Measurements from ENCODE around the gene CDC6. TPM values are rescaled to one million over a fixed set of nuclear protein-coding genes. Genes with fewer than 3 reads are reported as not detected.
A peak's percentile ranks its signal among the peaks of the same experiment; 100 is the strongest.

The CDC6 gene
- total and polyA plus RNA-seq, 2 donors (not counting 1 experiment from before 2014, with no cell fraction given) = 0.69 to 2.2 TPM

DNA sequence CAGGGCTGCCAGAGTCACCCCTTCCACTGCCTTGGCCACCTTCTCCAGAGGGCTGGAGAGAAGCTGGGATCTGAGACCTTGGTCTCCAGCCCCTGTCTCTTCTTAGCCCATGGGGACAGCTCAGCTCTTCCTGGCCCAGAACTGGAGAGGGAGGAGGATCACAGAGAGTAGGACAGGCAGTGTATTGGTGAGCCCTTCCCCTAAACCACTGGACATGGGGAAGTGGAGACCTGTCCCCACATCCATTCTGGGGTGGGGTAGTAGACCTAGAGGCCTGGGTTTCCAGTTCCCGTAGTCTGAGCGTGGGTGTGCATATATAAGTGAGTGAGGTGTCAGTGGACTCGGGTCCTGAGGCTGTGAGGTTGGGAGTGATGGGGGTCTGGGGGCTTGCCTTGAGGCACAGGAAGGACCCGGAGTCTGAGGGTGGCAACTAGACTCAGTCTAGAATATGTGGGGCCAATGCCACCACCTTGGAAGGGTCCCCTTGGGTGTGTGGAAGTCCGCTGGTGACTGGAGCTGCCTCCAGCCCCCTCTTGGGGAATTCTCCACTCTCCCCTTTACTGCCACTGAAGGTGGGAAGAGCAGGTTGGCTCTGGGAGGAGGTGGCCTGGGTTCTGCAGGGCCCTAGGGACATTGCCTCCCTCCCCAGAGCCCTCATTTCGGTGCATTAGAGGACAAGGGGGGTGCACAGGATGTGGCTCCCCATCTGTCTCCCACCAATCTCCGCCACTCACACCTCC, 56.9 kb downstream of the CDC6 start:
- Histone ChIP-seq H3K4me2 (replicated peaks; ENCODE audit: low read depth, low read length, poor library complexity, severe bottlenecking) (peak overlapping the region; percentile 100), H3K27me3 (replicated peaks in 1 of 4; ENCODE audit: control extremely low read depth in 1 of 4, control insufficient read depth in 3 of 4, insufficient read depth in 4 of 4, low read length in 3 of 4) (no peaks in the 10 kb centered on the region), H3K36me3 (replicated peaks in 1 of 2; ENCODE audit: control extremely low read depth in 1 of 2, control insufficient read depth in 1 of 2, extremely low read depth in 1 of 2, insufficient read depth in 2 of 2, low read length in 1 of 2) (peaks cover 0 to 18% of the 10 kb centered on the region in 2 experiments), H2AFZ (ENCODE audit: insufficient read depth, low read depth, low read length, poor library complexity, severe bottlenecking) (no peak overlapping the region), H3K4me1 (ENCODE audit: control insufficient read depth in 2 of 2, insufficient read depth in 2 of 2, low read length in 2 of 2) (peaks cover 72 to 83% of the 10 kb centered on the region in 2 donors), H3K9ac (ENCODE audit: low read length) (peak overlapping the region; percentile 61), H3K4me3 (ENCODE audit: control extremely low read depth in 1 of 5, extremely low read depth in 1 of 5, insufficient read depth in 1 of 5, low read depth in 2 of 5, low read length in 4 of 5) (peak overlapping the region; percentile 0 to 55 (median 44)), H4K20me1 (ENCODE audit: control insufficient read depth, insufficient read depth, low read length, poor library complexity, severe bottlenecking) (peaks cover 39% of the 10 kb centered on the region), H3K9me3 (ENCODE audit: control extremely low read depth in 1 of 3, control insufficient read depth in 2 of 3, insufficient read depth in 1 of 3, low read length in 2 of 3) (no peaks in the 10 kb centered on the region), H3K79me2 (ENCODE audit: control insufficient read depth, insufficient read depth, low read length) (peaks cover 69% of the 10 kb centered on the region), H3K27ac (ENCODE audit: low read length in 2 of 2) (peak overlapping the region in 1 of 2 donors; percentile 68)
- intact Hi-C loops (cut with micrococcal nuclease) = no loop called here
- DNase-seq = no peak
- Mint-ChIP-seq H3K4me1 (peaks cover 84% of the 10 kb centered on the region), H3K27ac (peak overlapping the region; percentile 78), H3K27me3 (no peaks in the 10 kb centered on the region), H3K4me3 (peak overlapping the region; percentile 91), H3K9me3 (ENCODE audit: insufficient read depth) (no peaks in the 10 kb centered on the region)
- WGBS (ENCODE audit: insufficient coverage) = 68% methylated on average over 2 of the region's 7 CpGs
- ATAC-seq (ENCODE audit: low read depth) = no peak
- ChIA-PET POLR2A (interaction anchor here (2.0 to 8.4 kb wide), 3 partner anchors 10 to 28 kb away, joined by 6 to 96 read pairs (median 6); no protein-coding TSS in a partner anchor), CTCF (interaction anchor here (1.4 to 8.3 kb wide), 6 partner anchors 10 to 42 kb away, joined by 4 to 119 read pairs (median 25); no protein-coding TSS in a partner anchor)
- no peak for TF ChIP-seq EZH2 (IDR thresholded peaks at IDR 0.05; ENCODE audit: borderline replicate concordance, insufficient read depth, low read depth, low read length, poor library complexity, severe bottlenecking)
- no peak for TF ChIP-seq CTCF (IDR thresholded peaks at IDR 0.05)

Data from B cell (primary cell).